CD14-positive monocyte (primary cell): ENCODE results near the gene B4GALNT4. TPM values are rescaled to one million over a fixed set of nuclear protein-coding genes. Genes with fewer than 3 reads are reported as not detected.

ENCODE experiments used
- DNase-seq, 3 donors: peaks; one replicate each; pipeline ENCODE4 v3.0.0-alpha.2; 2011 to 2022
- H2AFZ ChIP-seq: 2 replicates; pipeline ENCODE4 v1.6.0; 2012; ENCODE audit warnings: mild to moderate bottlenecking, low read depth, low read length, inconsistent platforms; ENCODE audit not compliant: insufficient read depth, poor library complexity, severe bottlenecking
- H3K27ac ChIP-seq, 2 donors: 1 replicate in 1 of 2; 2 replicates in 1 of 2; pipeline ENCODE4 v1.5.1; 2012 to 2013; ENCODE audit warnings: low read length in 2 of 2, control low read depth in 1 of 2, inconsistent platforms in 1 of 2, low read depth in 1 of 2, mild to moderate bottlenecking in 1 of 2
- H3K27me3 ChIP-seq, 2 donors: one replicate each; pipeline versions ENCODE4 v1.6.0 to v1.6.1; 2011 to 2013; ENCODE audit warnings: low read length in 2 of 2; ENCODE audit not compliant: control insufficient read depth in 2 of 2, insufficient read depth in 2 of 2
- H3K36me3 ChIP-seq, 2 donors: replicated peaks in 1 of 2; 1 replicate in 1 of 2; 2 replicates in 1 of 2; pipeline versions ENCODE4 v1.5.1 to v1.6.1; 2012 to 2013; ENCODE audit warnings: low read length in 2 of 2, control low read depth in 1 of 2, inconsistent platforms in 1 of 2, mild to moderate bottlenecking in 1 of 2; ENCODE audit not compliant: insufficient read depth in 2 of 2, control insufficient read depth in 1 of 2
- H3K4me1 ChIP-seq, 2 donors: 1 replicate in 1 of 2; 2 replicates in 1 of 2; pipeline versions ENCODE4 v1.5.1 to v1.6.1; 2012 to 2013; ENCODE audit warnings: low read length in 2 of 2, control low read depth in 1 of 2, inconsistent platforms in 1 of 2, mild to moderate bottlenecking in 1 of 2, moderate library complexity in 1 of 2; ENCODE audit not compliant: insufficient read depth in 2 of 2, control insufficient read depth in 1 of 2
- H3K4me2 ChIP-seq: replicated peaks from 2 replicates; pipeline ENCODE3; 2012; ENCODE audit warnings: low read length, moderate library complexity, mild to moderate bottlenecking; ENCODE audit not compliant: poor library complexity, severe bottlenecking; ENCODE audit errors: extremely low read depth
- H3K4me3 ChIP-seq, 3 experiments: fragments of 200-600 bp in 1 of 3; sonication (generic) in 1 of 3; replicated peaks in 1 of 3; 1 replicate in 2 of 3; 2 replicates in 1 of 3; pipeline ENCODE4 v1.5.1; 2011 to 2013; ENCODE audit warnings: low read length in 3 of 3, mild to moderate bottlenecking in 3 of 3, control low read depth in 2 of 3, low read depth in 2 of 3, inconsistent platforms in 1 of 3, moderate library complexity in 1 of 3
- H3K79me2 ChIP-seq: 2 replicates; pipeline ENCODE4 v1.6.0; 2012; ENCODE audit warnings: mild to moderate bottlenecking, control low read depth, inconsistent platforms, low read length, moderate library complexity; ENCODE audit not compliant: insufficient read depth
- H3K9ac ChIP-seq: 2 replicates; pipeline ENCODE4 v1.6.0; 2017; ENCODE audit warnings: low read length, mild to moderate bottlenecking; ENCODE audit not compliant: insufficient read depth, poor library complexity, severe bottlenecking
- H3K9me3 ChIP-seq, 2 donors: replicated peaks in 1 of 2; 1 replicate in 1 of 2; 2 replicates in 1 of 2; pipeline versions ENCODE4 v1.5.1 to v1.6.1; 2012 to 2013; ENCODE audit warnings: low read length in 2 of 2, control low read depth in 1 of 2; ENCODE audit not compliant: control insufficient read depth in 1 of 2, insufficient read depth in 1 of 2
- H4K20me1 ChIP-seq: 2 replicates; pipeline ENCODE4 v1.6.0; 2012; ENCODE audit warnings: mild to moderate bottlenecking, low read length, control low read depth, moderate library complexity; ENCODE audit not compliant: insufficient read depth
- H3K27ac Mint-ChIP-seq, 7 donors: one replicate each; pipeline ENCODE4 v1.8.0; 2020; ENCODE audit warnings: mild to moderate bottlenecking in 7 of 7, mixed read lengths in 7 of 7, moderate library complexity in 6 of 7, inconsistent platforms in 2 of 7
- H3K27me3 Mint-ChIP-seq, 3 donors: one replicate each; pipeline ENCODE4 v1.8.0; 2021 to 2022; ENCODE audit warnings: low read depth in 3 of 3, mild to moderate bottlenecking in 3 of 3, mixed read lengths in 3 of 3, moderate library complexity in 3 of 3, inconsistent platforms in 1 of 3
- H3K36me3 Mint-ChIP-seq, 2 donors: one replicate each; pipeline ENCODE4 v1.8.0; 2020; ENCODE audit warnings: mixed read lengths in 2 of 2, inconsistent platforms in 1 of 2, mild to moderate bottlenecking in 1 of 2
- H3K4me1 Mint-ChIP-seq: one replicate; pipeline ENCODE4 v1.8.0; 2020; ENCODE audit warnings: mild to moderate bottlenecking, mixed read lengths
- H3K4me3 Mint-ChIP-seq, 2 donors: one replicate each; pipeline ENCODE4 v1.8.0; 2020; ENCODE audit warnings: mild to moderate bottlenecking in 2 of 2, mixed read lengths in 2 of 2, moderate library complexity in 1 of 2
- H3K9me3 Mint-ChIP-seq, 7 donors: one replicate each; pipeline ENCODE4 v1.8.0; 2020 to 2022; ENCODE audit warnings: mixed read lengths in 7 of 7, mild to moderate bottlenecking in 6 of 7, moderate library complexity in 6 of 7, inconsistent platforms in 2 of 7
- WGBS: methylation state at CpG from one replicate; pipeline ENCODE4 v1.1.5; 2013; ENCODE audit warnings: missing lambda C conversion rate; ENCODE audit not compliant: insufficient coverage; 5-methylcytosine and 5-hydroxymethylcytosine counted together
- intact Hi-C, 2 donors: fragments of 100-400 bp; cut with micrococcal nuclease; formaldehyde crosslinking; loops; one replicate each; pipeline versions ENCODE4 v1.15.0 to v1.15.1; 2023
- polyA plus RNA-seq, 3 donors: library from polyadenylated mRNA; depleted of rRNA in 1 of 3; unstranded in 2 of 3; stranded (reverse) in 1 of 3; fragments of 300-500 nt in 2 of 3; fragments of >200 nt in 1 of 3; fragmentation: Illumina TruSeq in 2 of 3; gene quantifications; 1 replicate in 2 of 3; 2 replicates in 1 of 3; pipeline ENCODE4 v1.2.3, GENCODE V29; 2012 to 2021
- TF ChIP-seq, protein P1 (sequence below): fragments of 200-600 bp; IDR thresholded peaks from one replicate; pipeline ENCODE4 v1.8.0; 2022; ENCODE audit warnings: antibody characterized with exemption, mild to moderate bottlenecking

Gene B4GALNT4
- polyA plus RNA-seq, 3 donors, result not detected

DNA sequence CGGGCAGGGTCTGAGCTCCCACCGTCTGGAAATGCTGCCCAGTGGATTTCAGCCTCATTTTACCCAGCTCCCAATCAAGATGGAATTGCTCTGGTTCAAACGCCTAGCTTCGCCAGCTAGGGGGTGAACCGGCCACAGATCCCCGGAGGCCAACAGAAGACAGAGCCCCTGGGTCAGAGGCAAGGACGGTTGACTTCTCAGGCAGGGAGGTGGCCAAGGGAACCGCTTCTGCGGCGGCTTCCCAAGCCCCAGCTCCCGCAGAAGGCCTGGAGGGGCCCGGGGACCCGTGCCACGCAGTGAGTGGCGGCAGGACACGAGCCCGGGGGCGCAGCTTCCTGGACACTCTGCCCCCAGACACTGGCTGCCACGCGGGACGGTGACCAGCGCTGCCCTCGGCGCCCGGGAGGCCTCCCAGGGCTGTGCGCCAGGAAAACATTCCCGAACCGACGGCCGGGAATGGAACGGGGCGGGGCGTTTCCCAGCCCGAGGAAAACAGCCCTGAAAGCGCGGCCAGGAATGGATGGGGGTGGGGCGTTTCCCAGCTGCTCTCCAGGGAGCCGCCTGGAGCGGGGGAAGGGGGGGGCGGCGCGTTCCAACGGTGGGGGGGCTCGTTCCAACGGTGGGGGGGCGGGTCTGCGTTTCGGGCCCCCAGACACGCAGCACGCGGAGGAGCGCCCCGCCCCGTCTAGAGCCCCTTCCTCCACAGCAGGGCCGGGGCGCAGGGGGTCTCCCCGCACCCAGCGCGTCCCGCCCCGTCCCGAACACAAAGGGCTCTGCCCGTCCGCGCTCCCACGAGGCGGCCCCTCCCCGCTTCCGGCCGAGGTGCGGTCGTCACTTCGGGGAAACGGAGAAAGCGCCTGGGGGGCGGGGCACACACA is 13.5 kb upstream of the B4GALNT4 start:
- H3K27me3 Mint-ChIP-seq, result peaks cover 24 to 48% (median 25%) of the 10 kb centered on the region in 3 donors
- H4K20me1 ChIP-seq, result no peaks in the 10 kb centered on the region
- H3K9me3 Mint-ChIP-seq, result peaks cover 5 to 19% (median 9%) of the 10 kb centered on the region in 7 donors
- no peaks in the 10 kb centered on the region for H3K36me3 ChIP-seq
- H3K27me3 ChIP-seq, result peaks cover 0 to 25% of the 10 kb centered on the region in 2 donors
- peak; percentile 16 to 45 (median 37) for DNase-seq
- H2AFZ ChIP-seq, result peak overlapping the region; percentile 67
- H3K79me2 ChIP-seq, result no peaks in the 10 kb centered on the region
- 5% methylated on average over 46 of the region's 76 CpGs for WGBS
- no peaks in the 10 kb centered on the region for H3K36me3 Mint-ChIP-seq
- peak overlapping the region; percentile 65 to 78 for H3K4me3 Mint-ChIP-seq
- intact Hi-C loops, result loop anchor here (5.0 to 10.0 kb wide), 2 partner anchors 51 to 104 kb away; partner anchors contain the start of gene IFITM2 (in 1 of the 2)
- H3K27ac ChIP-seq, result peak overlapping the region in 1 of 2 donors; percentile 26
- H3K4me1 ChIP-seq, result peaks cover 11 to 19% of the 10 kb centered on the region in 2 donors
- H3K9ac ChIP-seq, result peak overlapping the region; percentile 49
- peak overlapping the region in 3 of 7 donors; percentile 34 to 74 (median 74) for H3K27ac Mint-ChIP-seq
- H3K4me2 ChIP-seq, result peak overlapping the region; percentile 73
- peaks cover 3% of the 10 kb centered on the region in 2 donors for H3K9me3 ChIP-seq
- H3K4me3 ChIP-seq, result peak overlapping the region; percentile 18 to 66 (median 53)
- TF ChIP-seq, protein P1, sequence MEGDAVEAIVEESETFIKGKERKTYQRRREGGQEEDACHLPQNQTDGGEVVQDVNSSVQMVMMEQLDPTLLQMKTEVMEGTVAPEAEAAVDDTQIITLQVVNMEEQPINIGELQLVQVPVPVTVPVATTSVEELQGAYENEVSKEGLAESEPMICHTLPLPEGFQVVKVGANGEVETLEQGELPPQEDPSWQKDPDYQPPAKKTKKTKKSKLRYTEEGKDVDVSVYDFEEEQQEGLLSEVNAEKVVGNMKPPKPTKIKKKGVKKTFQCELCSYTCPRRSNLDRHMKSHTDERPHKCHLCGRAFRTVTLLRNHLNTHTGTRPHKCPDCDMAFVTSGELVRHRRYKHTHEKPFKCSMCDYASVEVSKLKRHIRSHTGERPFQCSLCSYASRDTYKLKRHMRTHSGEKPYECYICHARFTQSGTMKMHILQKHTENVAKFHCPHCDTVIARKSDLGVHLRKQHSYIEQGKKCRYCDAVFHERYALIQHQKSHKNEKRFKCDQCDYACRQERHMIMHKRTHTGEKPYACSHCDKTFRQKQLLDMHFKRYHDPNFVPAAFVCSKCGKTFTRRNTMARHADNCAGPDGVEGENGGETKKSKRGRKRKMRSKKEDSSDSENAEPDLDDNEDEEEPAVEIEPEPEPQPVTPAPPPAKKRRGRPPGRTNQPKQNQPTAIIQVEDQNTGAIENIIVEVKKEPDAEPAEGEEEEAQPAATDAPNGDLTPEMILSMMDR, result no peak
- peaks cover 17% of the 10 kb centered on the region for H3K4me1 Mint-ChIP-seq

DNA sequence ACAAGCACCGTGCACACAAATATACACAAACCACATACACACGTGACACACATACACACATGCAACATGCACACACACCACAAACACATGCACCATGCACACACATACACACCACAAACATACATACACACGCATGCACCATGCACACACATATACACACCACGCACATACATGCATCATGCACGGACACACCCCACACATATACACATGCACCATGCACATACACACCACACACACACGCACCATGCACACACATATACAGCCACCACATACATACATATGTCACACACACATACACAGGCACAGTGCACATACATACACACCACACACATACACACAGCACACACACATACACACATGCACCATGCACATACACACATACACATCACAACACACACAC is 12.7 kb upstream of the B4GALNT4 start:
- TF ChIP-seq, protein P1, result no peak
- no peak overlapping the region for H3K9ac ChIP-seq
- no peak overlapping the region for H3K4me2 ChIP-seq
- Mint-ChIP-seq H3K9me3 (peaks cover 13 to 27% (median 17%) of the 10 kb centered on the region in 7 donors), H3K4me1 (peaks cover 13% of the 10 kb centered on the region), H3K4me3 (no peak overlapping the region), H3K36me3 (no peaks in the 10 kb centered on the region), H3K27ac (no peak overlapping the region), H3K27me3 (peaks cover 21 to 41% (median 24%) of the 10 kb centered on the region in 3 donors)
- no peak overlapping the region for H3K4me3 ChIP-seq
- H3K27ac ChIP-seq, result no peak overlapping the region
- 88% methylated on average over 6 of the region's 6 CpGs for WGBS
- no peaks in the 10 kb centered on the region for H3K36me3 ChIP-seq
- peaks cover 7 to 13% of the 10 kb centered on the region in 2 donors for H3K4me1 ChIP-seq
- no peak for DNase-seq
- intact Hi-C loops, result loop anchor here (5.0 to 10.0 kb wide), 2 partner anchors 52 to 104 kb away; partner anchors contain the start of gene IFITM2 (in 1 of the 2)
- peaks cover 0 to 20% of the 10 kb centered on the region in 2 donors for H3K27me3 ChIP-seq
- peaks cover 7 to 11% of the 10 kb centered on the region in 2 donors for H3K9me3 ChIP-seq
- H4K20me1 ChIP-seq, result no peaks in the 10 kb centered on the region
- no peak overlapping the region for H2AFZ ChIP-seq
- no peaks in the 10 kb centered on the region for H3K79me2 ChIP-seq
